22Rv1 (cell line): ENCODE measurements around the gene NR4A1.

Experiments used
- ZFX ChIP-seq: fragments of 450-650 bp; IDR thresholded peaks from 2 replicates; pipeline ENCODE4 v1.6.1; 2017; ENCODE audit warnings: antibody characterized with exemption, borderline replicate concordance
- TF ChIP-seq, protein P1 (sequence below): fragments of 450-650 bp; IDR thresholded peaks from 2 replicates; pipeline ENCODE4 v1.5.1; 2017; ENCODE audit warnings: mild to moderate bottlenecking

DNA sequence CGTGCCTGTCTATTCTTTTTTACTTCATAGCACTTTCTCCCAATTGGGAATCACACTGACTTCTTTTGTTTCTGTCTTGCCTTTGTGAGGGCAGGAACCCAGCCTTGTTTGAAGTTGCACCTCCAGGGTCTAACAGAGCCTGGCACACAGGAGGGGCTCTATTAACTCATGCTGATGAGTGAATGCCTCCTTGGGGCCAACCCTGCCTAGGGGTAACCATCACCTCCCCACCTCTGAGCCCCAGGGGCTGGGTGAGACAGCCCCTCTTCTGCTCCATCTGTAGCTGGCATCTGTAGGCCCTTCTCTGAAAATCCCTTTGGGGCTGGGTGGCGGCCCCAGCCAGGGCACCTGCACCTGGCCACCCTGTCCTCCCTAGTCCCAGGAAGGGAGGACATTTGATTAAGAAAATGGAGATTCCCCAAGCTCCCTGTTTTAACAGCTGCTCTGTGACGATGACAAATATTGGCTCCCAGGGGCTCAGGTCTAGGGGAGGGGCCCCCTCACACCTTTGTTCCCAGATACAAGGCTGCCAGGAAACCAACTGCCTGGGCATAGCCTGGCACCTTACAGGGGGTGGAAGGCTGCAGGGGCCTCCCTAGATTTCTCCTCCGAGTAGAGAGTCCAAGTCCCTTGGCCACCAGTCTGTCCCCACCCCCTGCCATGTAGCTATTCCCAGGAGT, 32.7 kb upstream of the NR4A1 start:
- TF ChIP-seq, protein P1, sequence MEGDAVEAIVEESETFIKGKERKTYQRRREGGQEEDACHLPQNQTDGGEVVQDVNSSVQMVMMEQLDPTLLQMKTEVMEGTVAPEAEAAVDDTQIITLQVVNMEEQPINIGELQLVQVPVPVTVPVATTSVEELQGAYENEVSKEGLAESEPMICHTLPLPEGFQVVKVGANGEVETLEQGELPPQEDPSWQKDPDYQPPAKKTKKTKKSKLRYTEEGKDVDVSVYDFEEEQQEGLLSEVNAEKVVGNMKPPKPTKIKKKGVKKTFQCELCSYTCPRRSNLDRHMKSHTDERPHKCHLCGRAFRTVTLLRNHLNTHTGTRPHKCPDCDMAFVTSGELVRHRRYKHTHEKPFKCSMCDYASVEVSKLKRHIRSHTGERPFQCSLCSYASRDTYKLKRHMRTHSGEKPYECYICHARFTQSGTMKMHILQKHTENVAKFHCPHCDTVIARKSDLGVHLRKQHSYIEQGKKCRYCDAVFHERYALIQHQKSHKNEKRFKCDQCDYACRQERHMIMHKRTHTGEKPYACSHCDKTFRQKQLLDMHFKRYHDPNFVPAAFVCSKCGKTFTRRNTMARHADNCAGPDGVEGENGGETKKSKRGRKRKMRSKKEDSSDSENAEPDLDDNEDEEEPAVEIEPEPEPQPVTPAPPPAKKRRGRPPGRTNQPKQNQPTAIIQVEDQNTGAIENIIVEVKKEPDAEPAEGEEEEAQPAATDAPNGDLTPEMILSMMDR, result no peak
- no peak for TF ChIP-seq ZFX
